ENCODE results near the gene GTF2H2C_2.
"Not testable (repeated sequence)": the region's sequence is repeated elsewhere in the genome, so short reads cannot be mapped to it uniquely, and the experiment has no call there.

The GTF2H2C_2 gene

DNA sequence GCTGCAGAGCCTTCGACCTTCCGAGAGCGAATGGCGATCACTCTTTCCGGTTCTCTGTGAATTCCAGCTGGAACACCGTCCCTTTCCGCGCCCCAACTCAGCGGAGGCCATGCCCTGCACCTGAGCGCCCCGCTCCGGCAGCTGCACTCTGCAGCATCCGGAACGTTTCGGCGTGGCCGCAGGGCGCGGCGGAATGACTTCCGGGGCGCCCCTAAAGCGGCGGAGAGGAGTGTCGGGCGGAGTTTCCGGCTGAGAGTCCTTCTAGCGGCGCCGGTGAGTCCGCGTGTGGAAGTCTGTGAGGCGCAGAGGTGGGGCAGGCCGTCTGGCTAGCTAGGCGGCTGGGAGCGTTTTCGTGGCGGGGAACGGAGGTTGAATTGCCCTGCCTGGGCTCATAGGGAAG lies at the start of gene GTF2H2C_2:
GTF2H2C_2 (plus strand) TSS at position 252 of the 400 bp plus-strand sequence.
- not testable (repeated sequence) for DNase-seq

DNA sequence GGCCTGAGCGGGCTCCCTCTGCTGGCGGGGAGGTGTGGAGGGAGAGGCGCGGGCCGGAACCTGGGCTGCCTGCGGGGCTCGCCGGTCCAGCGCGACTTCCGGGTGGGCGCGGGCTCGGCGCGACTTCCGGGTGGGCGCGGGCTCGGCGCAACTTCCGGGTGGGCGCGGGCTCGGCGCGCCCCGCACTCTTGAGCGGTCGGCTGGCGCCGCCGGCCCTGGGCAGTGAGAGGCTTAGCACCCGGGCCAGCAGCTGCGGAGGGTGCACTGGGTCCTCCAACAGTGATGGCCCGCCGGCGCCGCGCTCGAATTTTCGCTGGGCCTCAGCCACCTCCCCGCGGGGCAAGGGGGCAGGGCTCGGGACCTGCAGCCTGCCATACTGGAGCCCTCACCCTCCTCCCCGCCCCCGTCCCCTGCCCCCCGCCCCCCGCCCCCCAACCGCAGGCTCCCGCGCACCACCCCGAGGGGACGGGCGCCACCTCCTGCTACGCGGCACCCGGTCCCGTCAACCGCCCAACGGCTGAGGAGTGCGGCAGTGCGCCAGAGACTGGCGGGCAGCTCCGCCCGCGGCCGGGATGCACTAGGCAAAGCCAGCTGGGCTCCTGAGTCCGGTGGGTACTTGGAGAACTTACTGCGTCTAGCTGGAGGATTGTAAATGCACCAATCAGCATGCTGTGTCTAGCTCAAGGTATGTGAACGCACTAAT lies 14.0 kb upstream of the GTF2H2C_2 start:
- not testable (repeated sequence) for DNase-seq

DNA sequence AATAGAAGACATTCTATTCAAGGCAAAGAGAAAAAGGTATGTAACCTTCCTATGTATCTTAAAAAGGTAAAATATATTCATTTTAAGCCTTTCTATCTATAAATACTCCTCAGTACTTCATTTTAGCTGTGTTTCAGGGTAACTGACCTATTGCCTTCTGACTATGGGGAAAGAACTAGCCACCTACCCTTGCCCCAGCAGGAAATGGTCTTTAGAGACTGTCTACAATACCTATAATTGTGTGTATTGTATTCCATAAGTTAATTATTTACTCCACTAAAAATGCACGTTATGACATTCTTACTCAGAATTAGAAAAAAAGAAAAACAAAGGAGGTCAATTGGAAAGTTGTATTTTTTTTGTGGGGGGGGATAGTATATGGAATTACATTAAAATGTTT lies 6.2 kb downstream of the GTF2H2C_2 start:
- not testable (repeated sequence) for DNase-seq

DNA sequence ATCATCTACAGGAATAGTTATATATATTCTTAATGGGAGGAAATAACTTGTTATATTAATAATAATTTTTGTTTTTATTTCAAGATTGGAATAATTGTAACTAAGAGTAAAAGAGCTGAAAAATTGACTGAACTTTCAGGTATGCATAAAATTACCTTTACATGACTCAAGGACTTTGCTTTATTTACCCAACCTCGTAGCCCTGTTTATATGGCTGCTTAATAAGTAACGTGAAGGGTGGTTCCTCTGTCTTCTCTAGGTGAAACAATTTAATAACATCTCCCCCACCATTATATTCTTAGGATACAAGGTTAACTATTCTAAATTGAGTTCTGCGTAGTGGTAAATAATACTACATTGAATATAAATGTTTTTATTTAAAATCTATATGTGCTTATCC lies 8.0 kb downstream of the GTF2H2C_2 start:
- DNase-seq: not testable (repeated sequence)

DNA sequence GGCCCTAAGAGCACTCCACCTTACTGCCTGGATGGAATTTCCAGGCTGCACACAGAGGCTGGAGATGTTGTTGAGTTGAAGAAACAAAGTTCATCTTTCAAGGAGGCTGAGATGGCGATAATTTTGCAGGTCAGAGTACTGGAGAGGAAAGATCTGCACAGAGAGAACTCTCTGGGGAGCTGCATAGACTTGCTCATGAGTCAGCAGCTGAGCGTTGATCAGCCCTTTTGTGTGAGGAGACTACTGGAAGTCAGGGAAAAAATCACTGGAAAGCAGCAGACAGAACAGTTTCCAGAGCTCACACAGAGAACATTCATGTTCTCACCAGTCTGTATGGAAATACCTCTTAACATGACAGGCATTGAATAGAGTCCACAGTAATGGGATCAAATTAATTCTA lies 23.4 kb downstream of the GTF2H2C_2 start:
- DNase-seq: not testable (repeated sequence)

DNA sequence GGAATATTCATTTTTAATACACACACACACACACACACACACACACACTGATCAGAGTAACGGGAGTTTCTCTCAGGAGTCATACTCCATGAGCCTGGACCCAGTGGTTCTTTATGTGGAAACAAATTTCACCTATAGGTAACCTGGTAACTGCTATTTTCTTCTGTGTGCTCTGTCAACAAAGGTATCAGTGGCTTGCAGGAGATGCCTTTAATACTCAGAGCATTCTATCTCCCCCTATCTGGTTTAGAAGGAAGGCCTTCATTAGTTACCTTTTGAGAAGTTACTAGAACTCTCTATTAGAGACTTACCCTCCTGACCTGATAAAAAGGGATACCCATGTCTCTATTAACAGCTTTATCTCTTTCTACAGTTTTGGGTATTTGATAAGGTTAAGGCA lies 34.4 kb downstream of the GTF2H2C_2 start:
- not testable (repeated sequence) for DNase-seq

DNA sequence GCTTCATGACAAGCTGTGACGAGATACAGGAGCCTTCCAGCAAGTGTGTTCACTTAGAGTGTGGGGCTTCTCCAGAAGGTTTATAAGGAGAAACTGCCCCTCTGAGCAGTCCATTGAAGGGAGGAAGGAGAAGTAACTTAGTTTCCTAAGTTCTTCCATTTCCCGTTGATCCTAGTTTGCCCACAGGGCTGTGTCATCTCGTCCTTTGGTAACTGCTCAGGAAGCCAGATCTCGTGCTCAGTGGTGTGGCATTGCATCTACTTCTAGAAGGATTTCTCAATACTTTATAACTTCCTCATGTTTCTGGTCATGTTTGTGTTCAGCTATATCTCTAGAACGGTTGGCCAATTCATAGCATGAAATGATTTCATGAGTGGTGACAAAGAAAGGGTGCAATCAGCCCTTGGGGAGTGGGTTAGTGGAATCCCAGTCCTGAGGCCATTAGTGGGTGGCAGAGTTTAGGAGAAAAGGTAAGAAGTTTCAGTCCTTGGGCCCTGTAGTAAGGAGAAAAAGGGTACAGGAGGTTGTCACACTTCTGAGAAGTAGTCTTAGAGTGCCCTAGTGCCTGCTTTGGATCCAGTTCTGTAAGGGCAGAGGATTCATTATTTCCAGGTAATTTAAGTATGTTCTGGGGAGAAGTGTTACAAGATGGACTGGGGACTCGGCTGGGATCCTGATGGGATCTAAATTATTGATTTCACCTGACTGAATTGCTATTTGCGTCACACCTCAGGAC lies 36.2 kb downstream of the GTF2H2C_2 start:
- not testable (repeated sequence) for DNase-seq

DNA sequence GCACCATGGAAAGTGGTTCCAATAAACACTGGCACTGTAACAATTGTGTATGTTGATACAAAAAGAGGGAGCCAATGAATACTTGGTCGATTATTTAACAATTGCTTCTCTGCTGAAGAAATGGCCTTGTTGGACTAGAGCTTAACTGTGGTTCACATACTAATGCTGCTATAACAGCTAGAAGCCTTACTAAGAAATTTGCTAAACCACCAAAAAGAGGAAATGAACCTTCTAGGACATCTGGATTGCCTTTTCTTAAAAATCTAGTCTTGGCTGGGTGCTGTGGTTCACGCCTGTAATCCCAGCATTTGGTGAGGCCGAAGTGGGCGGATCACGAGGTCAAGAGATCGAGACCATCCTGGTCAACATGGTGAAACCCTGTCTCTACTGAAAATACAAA lies 41.9 kb downstream of the GTF2H2C_2 start:
- not testable (repeated sequence) for DNase-seq

DNA sequence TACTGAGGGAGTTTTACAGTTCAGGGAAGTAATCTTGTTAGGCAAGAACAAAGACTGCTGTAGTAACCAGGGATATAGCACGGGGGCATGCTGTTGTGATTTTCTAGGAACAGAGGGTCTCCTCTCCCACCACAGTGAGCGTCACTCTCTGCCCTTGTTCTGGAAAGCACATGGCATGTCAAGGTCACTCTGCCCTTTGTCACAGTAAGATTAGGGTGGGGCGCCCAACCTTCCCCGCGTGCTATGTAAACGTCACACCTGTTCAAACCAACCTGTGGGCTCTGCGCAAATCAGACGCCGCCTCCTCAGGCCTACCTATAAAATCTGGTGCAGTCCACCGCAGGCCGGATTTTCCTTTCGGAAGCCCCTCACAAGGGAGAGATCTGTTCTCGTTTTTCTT lies 44.0 kb downstream of the GTF2H2C_2 start:
- DNase-seq: not testable (repeated sequence)

DNA sequence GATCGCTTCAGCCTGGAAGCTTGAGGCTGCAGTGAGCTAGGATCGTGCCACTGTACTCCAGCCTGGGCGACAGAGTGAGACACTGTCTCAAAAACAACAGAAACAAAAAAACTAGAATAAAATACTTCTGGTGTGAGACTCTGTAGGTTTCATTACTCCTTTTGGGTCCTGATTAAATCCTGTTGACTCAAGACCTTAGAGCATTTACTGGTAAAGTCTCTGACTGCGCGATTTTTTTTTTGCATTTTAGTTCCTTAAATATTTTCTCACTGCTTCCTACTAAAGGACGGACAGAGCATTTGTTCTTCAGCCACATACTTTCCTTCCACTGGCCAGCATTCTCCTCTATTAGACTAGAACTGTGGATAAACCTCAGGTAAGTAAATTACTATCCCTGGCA lies 46.8 kb downstream of the GTF2H2C_2 start:
- not testable (repeated sequence) for DNase-seq

DNA sequence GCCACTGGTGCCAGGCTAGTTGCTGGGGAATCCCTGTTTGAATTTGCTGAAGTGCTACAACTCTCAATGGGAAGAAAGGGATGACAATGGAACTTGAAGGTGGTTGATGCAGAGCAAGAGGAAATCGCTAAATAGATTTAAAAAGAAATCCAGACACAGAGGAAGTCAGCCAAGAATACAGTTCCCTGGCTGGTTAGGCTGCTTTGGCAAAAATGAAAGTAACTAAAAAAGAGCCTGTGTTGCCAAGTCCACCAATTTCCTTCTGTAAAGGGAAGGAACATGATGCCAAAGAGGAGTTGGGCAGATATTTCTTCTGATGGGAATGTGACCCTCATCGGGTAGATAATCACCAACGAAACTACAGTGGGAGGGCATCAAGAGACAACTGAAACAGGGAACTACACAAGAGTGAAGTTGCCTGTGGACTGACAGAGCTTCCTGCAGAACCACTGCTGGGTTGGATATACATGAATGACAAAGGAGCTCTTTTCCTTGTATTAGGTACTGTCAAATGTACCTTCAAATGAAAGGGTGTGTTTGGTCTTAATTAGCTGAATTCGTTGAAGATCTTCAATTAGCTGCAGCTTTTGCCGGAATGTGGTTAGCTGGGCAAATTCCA lies 49.0 kb downstream of the GTF2H2C_2 start:
- DNase-seq: not testable (repeated sequence)

DNA sequence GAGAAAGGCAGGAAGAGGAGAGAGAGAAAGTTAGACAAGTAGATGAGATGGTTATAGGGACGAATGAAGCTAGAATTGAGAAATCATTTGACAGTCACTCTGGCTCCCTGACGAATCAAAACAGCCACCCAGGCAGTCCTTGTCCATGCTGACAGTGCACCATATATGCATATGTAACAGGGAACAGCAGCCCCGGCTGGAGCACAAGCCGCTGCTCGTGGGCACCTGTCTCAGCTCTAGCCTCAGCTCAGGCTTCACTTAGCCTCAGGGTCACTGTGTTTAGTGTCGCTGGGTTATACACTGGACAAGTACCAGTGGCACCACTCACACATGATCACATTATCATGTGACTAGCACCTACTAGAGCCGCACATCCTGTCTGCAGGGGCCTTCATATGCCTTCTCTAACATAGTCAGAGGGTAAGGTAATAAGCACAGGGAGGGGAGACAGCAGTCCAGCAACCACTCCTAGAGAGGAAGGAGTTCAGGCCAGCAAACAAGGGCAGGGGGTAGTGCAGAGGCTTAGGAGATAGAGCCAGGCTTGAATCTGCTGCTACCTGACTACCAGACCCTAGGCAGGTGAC lies 54.9 kb downstream of the GTF2H2C_2 start:
- DNase-seq: not testable (repeated sequence)
